K562 (cell line): ENCODE measurements around the gene PJA1. TPM values are rescaled to one million over a fixed set of nuclear protein-coding genes. Genes with fewer than 3 reads are reported as not detected.

Experiments used
- ATAC-seq: fragments of 200-7000 bp; cut with Tn5 transposase; 3 replicates; pipeline ENCODE4 v1.9.1; 2020; ENCODE audit warnings: moderate library complexity
- BruUV-seq: library from RNA; stranded (reverse); fragments of 400-500 nt; replicated peaks from 2 replicates; lab custom pipeline; 2021; lab: Mats Ljungman, UMichigan
- CTCF ChIA-PET: fragments of 300-600 bp; formaldehyde crosslinking; extraction: SDS; loops from one replicate; lab custom pipeline; 2021; ENCODE audit warnings: low intra/inter-chr PET ratio; lab: Yijun Ruan, JAX
- POLR2A ChIA-PET: fragments of 300-600, 350-650 bp; sonication (Branson Sonifier 250); formaldehyde crosslinking; extraction: SDS; loops from one replicate; lab custom pipeline; 2021; ENCODE audit warnings: antibody characterized with exemption, inconsistent platforms; lab: Yijun Ruan, JAX
- DNase-seq, 4 experiments: peaks; one replicate each; pipeline versions ENCODE4 v3.0.0 to v3.0.0-alpha.2; 2011 to 2018; ENCODE audit warnings: low spot score in 3 of 4, mixed read lengths in 3 of 4; ENCODE audit errors: extremely low read depth in 1 of 4
- FAIRE-seq: peaks from 2 replicates; lab custom pipeline; 2011; peaks lifted over from hg19 to GRCh38; lab: Jason Lieb, UNC
- H2AFZ ChIP-seq: 2 replicates; pipeline ENCODE4 v1.6.0; 2011; ENCODE audit warnings: low read depth, low read length, control low read depth, inconsistent platforms
- H3K27ac ChIP-seq: fragments of 200-600 bp; 3 replicates; pipeline ENCODE4 v1.8.0; 2011; ENCODE audit warnings: low read depth, mild to moderate bottlenecking, control low read depth, inconsistent platforms, low read length, moderate library complexity, mixed read lengths; ENCODE audit errors: extremely low read depth
- H3K27me3 ChIP-seq, 2 experiments: fragments of 300-600 bp in 1 of 2; 2 replicates in 1 of 2; 3 replicates in 1 of 2; pipeline versions ENCODE4 v1.6.0 to v1.8.0; 2011; ENCODE audit warnings: inconsistent platforms in 2 of 2, low read length in 2 of 2, mild to moderate bottlenecking in 1 of 2, mixed read lengths in 1 of 2, moderate library complexity in 1 of 2; ENCODE audit not compliant: control insufficient read depth in 2 of 2, insufficient read depth in 2 of 2
- H3K36me3 ChIP-seq: fragments of 300-600 bp; 3 replicates; pipeline ENCODE4 v1.8.0; 2011; ENCODE audit warnings: mild to moderate bottlenecking, low read length, inconsistent platforms; ENCODE audit not compliant: control insufficient read depth, insufficient read depth
- H3K4me1 ChIP-seq, 2 experiments: fragments of 200-600 bp in 1 of 2; replicated peaks in 1 of 2; 2 replicates in 1 of 2; 3 replicates in 1 of 2; pipeline versions ENCODE4 v1.5.1 to v1.8.0; 2011; ENCODE audit warnings: inconsistent platforms in 2 of 2, low read length in 2 of 2, mild to moderate bottlenecking in 1 of 2, mixed read lengths in 1 of 2, moderate library complexity in 1 of 2; ENCODE audit not compliant: control insufficient read depth in 2 of 2, insufficient read depth in 2 of 2
- H3K4me2 ChIP-seq: 2 replicates; pipeline ENCODE4 v1.6.1; 2011; ENCODE audit warnings: low read length, control low read depth, inconsistent platforms, mixed read lengths; ENCODE audit not compliant: insufficient read depth
- H3K4me3 ChIP-seq: fragments of 200-600 bp; sonication (generic), shearing (Covaris generic); 2 replicates; pipeline ENCODE4 v1.5.1; 2016; ENCODE audit warnings: control low read depth, inconsistent platforms
- H3K79me2 ChIP-seq: fragments of 200-600 bp; 3 replicates; pipeline ENCODE4 v1.8.0; 2011; ENCODE audit warnings: low read length, inconsistent platforms; ENCODE audit not compliant: control insufficient read depth, insufficient read depth
- H3K9ac ChIP-seq, 2 experiments: 2 replicates each; pipeline versions ENCODE4 v1.6.0 to v1.6.1; 2011; ENCODE audit warnings: low read depth in 2 of 2, low read length in 2 of 2, control low read depth in 1 of 2, inconsistent platforms in 1 of 2, mild to moderate bottlenecking in 1 of 2, mixed read lengths in 1 of 2; ENCODE audit not compliant: insufficient read depth in 1 of 2
- H3K9me1 ChIP-seq: one replicate; pipeline ENCODE4 v1.6.0; 2011; ENCODE audit warnings: inconsistent platforms, mild to moderate bottlenecking, low read length, moderate library complexity; ENCODE audit not compliant: control insufficient read depth, insufficient read depth
- H3K9me3 ChIP-seq: replicated peaks from 2 replicates; pipeline ENCODE4 v1.5.1; 2011; ENCODE audit warnings: low read depth, low read length, inconsistent platforms; ENCODE audit not compliant: control insufficient read depth, insufficient read depth
- H4K20me1 ChIP-seq: replicated peaks from 2 replicates; pipeline ENCODE4 v1.6.1; 2011; ENCODE audit warnings: low read length, inconsistent platforms, mixed read lengths; ENCODE audit not compliant: control insufficient read depth, insufficient read depth
- ETS2 ChIP-seq: IDR thresholded peaks from 2 replicates; pipeline ENCODE4 v1.6.1; 2016; ENCODE audit warnings: borderline replicate concordance, missing genetic modification characterization, mild to moderate bottlenecking, moderate library complexity, missing compliant biosample characterization; ENCODE audit not compliant: poor library complexity, severe bottlenecking
- MYC ChIP-seq, 2 experiments: fragments of 250-450 bp in 1 of 2; sonication (Bioruptor Pico) in 1 of 2; IDR thresholded peaks; 2 replicates each; pipeline versions ENCODE4 v1.5.1 to v1.6.1; 2012 to 2021; ENCODE audit warnings: low read depth in 2 of 2, borderline replicate concordance in 1 of 2, improper control_type of control experiment in 1 of 2, low read length in 1 of 2, mild to moderate bottlenecking in 1 of 2, moderate library complexity in 1 of 2
- POLR2G ChIP-seq: fragments of 200-400 bp; formaldehyde crosslinking; IDR thresholded peaks from 2 replicates; pipeline ENCODE4 v1.6.1; 2017; ENCODE audit warnings: low read depth, mild to moderate bottlenecking, antibody characterized with exemption, low read length, moderate library complexity
- PTBP1 ChIP-seq: fragments of 200-400 bp; formaldehyde crosslinking; IDR thresholded peaks from 2 replicates; pipeline ENCODE4 v1.6.1; 2017; ENCODE audit warnings: low read depth, low read length
- TARDBP ChIP-seq: fragments of 450-650 bp; IDR thresholded peaks from 2 replicates; pipeline ENCODE4 v1.6.1; 2016
- ZEB2 ChIP-seq: fragments of 450-650 bp; IDR thresholded peaks from 2 replicates; pipeline ENCODE4 v1.6.1; 2016
- ZNF316 ChIP-seq: fragments of 450-650 bp; IDR thresholded peaks from 2 replicates; pipeline ENCODE4 v1.6.1; 2016
- ZNF668 ChIP-seq: fragments of 250-450 bp; sonication (Bioruptor Pico); IDR thresholded peaks from 2 replicates; pipeline ENCODE4 v1.8.0; 2022; ENCODE audit warnings: mild to moderate bottlenecking, inconsistent platforms
- WGBS: fragments of 100-300 bp; shearing (Covaris generic); methylation state at CpG from one replicate; pipeline ENCODE4 v1.1.6; 2016; ENCODE audit warnings: low coverage, mixed read lengths; ENCODE audit not compliant: insufficient coverage; ENCODE audit errors: missing lambda C conversion rate; 5-methylcytosine and 5-hydroxymethylcytosine counted together
- in situ Hi-C: fragments of 300-500 bp; cut with MboI; formaldehyde crosslinking; loops from 4 replicates; pipeline ENCODE4 v1.15.0; 2018; ENCODE audit warnings: inconsistent platforms, mixed read lengths
- intact Hi-C: fragments of 100-400 bp; cut with micrococcal nuclease; formaldehyde crosslinking; loops from 2 replicates; pipeline ENCODE4 v1.14.2; 2022
- polyA plus RNA-seq, 8 experiments: library from polyadenylated mRNA; depleted of rRNA in 4 of 8; stranded (reverse) in 5 of 8; unstranded in 3 of 8; fragments of >200 nt; fragmentation: Nextera tagmentation in 2 of 8; fragmentation: Illumina TruSeq in 1 of 8; extraction: Ambion mirVana in 2 of 8; extraction: Trizol in 1 of 8; gene quantifications; 2 replicates each; pipeline versions ENCODE4 v1.2.1 to v1.2.3, GENCODE V29; 2011 to 2014; ENCODE audit warnings: inconsistent platforms in 1 of 8, missing spikeins in 1 of 8
- total RNA-seq, 7 experiments: library from RNA; depleted of rRNA in 6 of 7; stranded (reverse); fragments of >200 nt in 6 of 7; fragmentation: Illumina TruSeq in 2 of 7; extraction: Trizol in 2 of 7; gene quantifications; 2 replicates each; pipeline versions ENCODE4 v1.2.1 to v1.2.3, GENCODE V29; 2011 to 2021; ENCODE audit warnings: low replicate concordance in 1 of 7
- TF ChIP-seq, protein P1 (sequence below), 2 experiments: IDR thresholded peaks; 2 replicates each; pipeline ENCODE4 v1.6.1; 2012; ENCODE audit warnings: improper control_type of control experiment in 2 of 2, low read depth in 2 of 2, low read length in 2 of 2, borderline replicate concordance in 1 of 2
- TF ChIP-seq, protein P2 (sequence below): fragments of 450-650 bp; IDR thresholded peaks from 2 replicates; pipeline ENCODE4 v1.7.0; 2016; ENCODE audit warnings: borderline replicate concordance
- TF ChIP-seq, protein P3 (sequence below): sonication (generic); formaldehyde crosslinking; IDR thresholded peaks from 2 replicates; pipeline ENCODE4 v1.8.0; 2022; ENCODE audit warnings: missing genetic modification reagents, mild to moderate bottlenecking, moderate library complexity, borderline replicate concordance
- TF ChIP-seq, protein P4 (sequence below): fragments of 250-450 bp; sonication (Bioruptor Pico); IDR thresholded peaks from 2 replicates; pipeline ENCODE4 v1.5.0; 2022; ENCODE audit warnings: mild to moderate bottlenecking

PJA1 gene
- total and polyA plus RNA-seq, 9 of the 15 experiments (the other 6 are each of a cell fraction or from before 2014, with no cell fraction given), result 1.6 to 6.0 (median 4.0) TPM

DNA sequence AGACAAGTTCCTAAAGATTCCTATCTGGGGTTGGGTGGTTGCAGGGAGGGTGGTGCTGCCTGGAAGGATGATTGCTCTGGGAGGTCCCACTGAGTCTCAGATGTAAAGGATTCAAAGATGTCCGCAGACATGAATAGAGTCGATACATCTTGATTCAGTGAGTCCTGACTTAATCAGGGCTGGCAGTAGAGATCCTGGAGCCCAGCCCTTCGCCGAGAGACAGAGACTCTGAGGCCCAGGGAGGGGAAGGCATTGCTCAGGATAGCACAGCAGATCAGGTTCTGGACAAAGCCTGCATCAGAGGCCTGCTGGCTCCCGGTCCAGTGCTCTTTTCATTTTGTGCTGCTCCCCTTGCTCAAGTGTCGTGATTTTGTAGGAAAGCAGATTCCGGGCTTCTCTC is 21.7 kb downstream of the PJA1 start (continued):
- TF ChIP-seq MYC (IDR thresholded peaks at IDR 0.05; ENCODE audit: low read depth, low read length) (no peak), MYC (CRISPR knock-in tag; IDR thresholded peaks at IDR 0.05; ENCODE audit: borderline replicate concordance, low read depth) (no peak), ZNF316 (no peak), ZNF668 (CRISPR knock-in tag) (no peak)
- TF ChIP-seq, protein P1, sequence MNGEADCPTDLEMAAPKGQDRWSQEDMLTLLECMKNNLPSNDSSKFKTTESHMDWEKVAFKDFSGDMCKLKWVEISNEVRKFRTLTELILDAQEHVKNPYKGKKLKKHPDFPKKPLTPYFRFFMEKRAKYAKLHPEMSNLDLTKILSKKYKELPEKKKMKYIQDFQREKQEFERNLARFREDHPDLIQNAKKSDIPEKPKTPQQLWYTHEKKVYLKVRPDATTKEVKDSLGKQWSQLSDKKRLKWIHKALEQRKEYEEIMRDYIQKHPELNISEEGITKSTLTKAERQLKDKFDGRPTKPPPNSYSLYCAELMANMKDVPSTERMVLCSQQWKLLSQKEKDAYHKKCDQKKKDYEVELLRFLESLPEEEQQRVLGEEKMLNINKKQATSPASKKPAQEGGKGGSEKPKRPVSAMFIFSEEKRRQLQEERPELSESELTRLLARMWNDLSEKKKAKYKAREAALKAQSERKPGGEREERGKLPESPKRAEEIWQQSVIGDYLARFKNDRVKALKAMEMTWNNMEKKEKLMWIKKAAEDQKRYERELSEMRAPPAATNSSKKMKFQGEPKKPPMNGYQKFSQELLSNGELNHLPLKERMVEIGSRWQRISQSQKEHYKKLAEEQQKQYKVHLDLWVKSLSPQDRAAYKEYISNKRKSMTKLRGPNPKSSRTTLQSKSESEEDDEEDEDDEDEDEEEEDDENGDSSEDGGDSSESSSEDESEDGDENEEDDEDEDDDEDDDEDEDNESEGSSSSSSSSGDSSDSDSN (IDR thresholded peaks at IDR 0.05; ENCODE audit: borderline replicate concordance in 1 of 2, low read depth in 2 of 2, low read length in 2 of 2), result no peak

DNA sequence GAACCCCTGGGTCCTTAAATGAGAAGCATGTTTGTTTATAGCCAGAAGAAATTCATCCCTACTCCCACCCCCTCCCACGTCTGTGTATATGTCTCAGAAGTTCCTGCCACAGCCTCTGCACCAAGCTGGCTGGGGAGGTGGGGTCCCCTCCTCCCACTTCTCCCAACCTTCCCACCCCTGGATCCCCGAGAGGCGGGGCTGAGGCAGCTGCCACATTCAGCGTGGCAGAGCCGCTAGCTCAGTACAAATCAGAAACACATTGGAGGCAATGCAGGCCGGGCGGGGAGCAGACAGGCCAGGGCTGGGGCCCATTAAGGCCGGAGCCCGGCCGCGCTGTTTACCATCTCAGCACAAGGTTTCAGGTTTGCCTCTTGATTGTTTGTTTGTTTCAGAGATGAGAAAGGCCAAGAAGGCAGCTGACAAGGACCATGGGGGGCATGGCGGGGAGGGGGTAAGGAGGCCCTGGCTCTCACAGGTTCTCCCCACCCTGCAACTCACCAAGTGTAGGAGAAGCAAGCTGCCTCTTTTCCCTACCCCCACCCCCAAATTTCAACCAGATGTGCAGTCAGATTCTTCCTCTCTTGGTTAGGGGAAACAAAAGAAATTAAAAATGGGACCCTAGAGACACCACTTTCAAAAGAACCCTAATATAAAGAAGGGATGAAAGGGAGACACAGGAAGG is 22.3 kb downstream of the PJA1 start:
- Histone ChIP-seq H3K27me3 (no peaks in the 10 kb centered on the region), H3K27ac (no peak overlapping the region)
- no TSS peak for BruUV-seq
- no peak for TF ChIP-seq POLR2G
- no peak for TF ChIP-seq PTBP1
- TF ChIP-seq ETS2 (tag), result no peak
- TF ChIP-seq TARDBP, result no peak
- TF ChIP-seq, protein P2, sequence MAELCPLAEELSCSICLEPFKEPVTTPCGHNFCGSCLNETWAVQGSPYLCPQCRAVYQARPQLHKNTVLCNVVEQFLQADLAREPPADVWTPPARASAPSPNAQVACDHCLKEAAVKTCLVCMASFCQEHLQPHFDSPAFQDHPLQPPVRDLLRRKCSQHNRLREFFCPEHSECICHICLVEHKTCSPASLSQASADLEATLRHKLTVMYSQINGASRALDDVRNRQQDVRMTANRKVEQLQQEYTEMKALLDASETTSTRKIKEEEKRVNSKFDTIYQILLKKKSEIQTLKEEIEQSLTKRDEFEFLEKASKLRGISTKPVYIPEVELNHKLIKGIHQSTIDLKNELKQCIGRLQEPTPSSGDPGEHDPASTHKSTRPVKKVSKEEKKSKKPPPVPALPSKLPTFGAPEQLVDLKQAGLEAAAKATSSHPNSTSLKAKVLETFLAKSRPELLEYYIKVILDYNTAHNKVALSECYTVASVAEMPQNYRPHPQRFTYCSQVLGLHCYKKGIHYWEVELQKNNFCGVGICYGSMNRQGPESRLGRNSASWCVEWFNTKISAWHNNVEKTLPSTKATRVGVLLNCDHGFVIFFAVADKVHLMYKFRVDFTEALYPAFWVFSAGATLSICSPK, result no peak
- TF ChIP-seq, protein P3, sequence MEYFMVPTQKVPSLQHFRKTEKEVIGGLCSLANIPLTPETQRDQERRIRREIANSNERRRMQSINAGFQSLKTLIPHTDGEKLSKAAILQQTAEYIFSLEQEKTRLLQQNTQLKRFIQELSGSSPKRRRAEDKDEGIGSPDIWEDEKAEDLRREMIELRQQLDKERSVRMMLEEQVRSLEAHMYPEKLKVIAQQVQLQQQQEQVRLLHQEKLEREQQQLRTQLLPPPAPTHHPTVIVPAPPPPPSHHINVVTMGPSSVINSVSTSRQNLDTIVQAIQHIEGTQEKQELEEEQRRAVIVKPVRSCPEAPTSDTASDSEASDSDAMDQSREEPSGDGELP, result no peak
- TF ChIP-seq ZEB2, result no peak
- TF ChIP-seq, protein P4, sequence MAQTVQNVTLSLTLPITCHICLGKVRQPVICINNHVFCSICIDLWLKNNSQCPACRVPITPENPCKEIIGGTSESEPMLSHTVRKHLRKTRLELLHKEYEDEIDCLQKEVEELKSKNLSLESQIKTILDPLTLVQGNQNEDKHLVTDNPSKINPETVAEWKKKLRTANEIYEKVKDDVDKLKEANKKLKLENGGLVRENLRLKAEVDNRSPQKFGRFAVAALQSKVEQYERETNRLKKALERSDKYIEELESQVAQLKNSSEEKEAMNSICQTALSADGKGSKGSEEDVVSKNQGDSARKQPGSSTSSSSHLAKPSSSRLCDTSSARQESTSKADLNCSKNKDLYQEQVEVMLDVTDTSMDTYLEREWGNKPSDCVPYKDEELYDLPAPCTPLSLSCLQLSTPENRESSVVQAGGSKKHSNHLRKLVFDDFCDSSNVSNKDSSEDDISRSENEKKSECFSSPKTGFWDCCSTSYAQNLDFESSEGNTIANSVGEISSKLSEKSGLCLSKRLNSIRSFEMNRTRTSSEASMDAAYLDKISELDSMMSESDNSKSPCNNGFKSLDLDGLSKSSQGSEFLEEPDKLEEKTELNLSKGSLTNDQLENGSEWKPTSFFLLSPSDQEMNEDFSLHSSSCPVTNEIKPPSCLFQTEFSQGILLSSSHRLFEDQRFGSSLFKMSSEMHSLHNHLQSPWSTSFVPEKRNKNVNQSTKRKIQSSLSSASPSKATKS (CRISPR knock-in tag), result no peak
- TF ChIP-seq, all 486 proteins: peak for 0
- POLR2A ChIA-PET, result interaction anchor here (0.7 kb wide), 1 partner anchor 275 kb away, joined by 3 read pairs; no protein-coding TSS in a partner anchor
- no peak for ATAC-seq
- Histone ChIP-seq H3K4me3 (no peak overlapping the region), H2AFZ (no peak overlapping the region), H4K20me1 (no peaks in the 10 kb centered on the region), H3K9me1 (no peaks in the 10 kb centered on the region), H3K4me1 (no peaks in the 10 kb centered on the region), H3K79me2 (no peaks in the 10 kb centered on the region), H3K4me2 (no peak overlapping the region), H3K9me3 (no peaks in the 10 kb centered on the region), H3K36me3 (no peaks in the 10 kb centered on the region), H3K9ac (no peak overlapping the region; a peak in 1 of 4 replicates)
- in situ Hi-C loops (no loop called here), intact Hi-C loops (no loop called here)
- CTCF ChIA-PET, result no interaction called here
- FAIRE-seq, result no peak
- WGBS, result 1% methylated on average over 10 of the region's 12 CpGs
- DNase-seq, result no peak
